ENCODE results near the gene AKAP17A. TPM values are rescaled to one million over a fixed set of nuclear protein-coding genes. Genes with fewer than 3 reads are reported as not detected.

Gene AKAP17A
- total and polyA plus RNA-seq, 2 donors (not counting 1 experiment from before 2014, with no cell fraction given) = 9.3 to 17.8 TPM

- Histone ChIP-seq H3K79me2 (ENCODE audit: control insufficient read depth, insufficient read depth, low read length) (peaks cover 28% of the 10 kb centered on the region), H3K4me2 (ENCODE audit: extremely low read depth, insufficient read depth, low read length) (no peak overlapping the region), H3K36me3 (ENCODE audit: control insufficient read depth, insufficient read depth, low read length) (peaks cover 7% of the 10 kb centered on the region), H2AFZ (ENCODE audit: low read length) (no peak overlapping the region), H3K27ac (ENCODE audit: insufficient read depth, low read length) (no peak overlapping the region), H3K4me3 (replicated peaks in 1 of 4; ENCODE audit: control extremely low read depth in 1 of 4, insufficient read depth in 1 of 4, low read depth in 3 of 4, low read length in 4 of 4) (no peak overlapping the region), H3K4me1 (ENCODE audit: control insufficient read depth, extremely low read depth, insufficient read depth, low read length) (no peaks in the 10 kb centered on the region), H3K27me3 (ENCODE audit: control insufficient read depth, insufficient read depth, low read length) (no peaks in the 10 kb centered on the region), H3K9ac (ENCODE audit: insufficient read depth, low read length) (no peak overlapping the region), H4K20me1 (ENCODE audit: control insufficient read depth, extremely low read depth, insufficient read depth, low read length) (no peaks in the 10 kb centered on the region), H3K9me3 (ENCODE audit: control insufficient read depth, insufficient read depth, low read depth, low read length) (no peaks in the 10 kb centered on the region)
- DNase-seq (ENCODE audit: low read depth in 2 of 2) = no peak
- no peak for TF ChIP-seq CTCF (conservative IDR thresholded peaks at IDR 0.05 in 1 of 2, IDR thresholded peaks at IDR 0.05 in 1 of 2; ENCODE audit: low read depth in 1 of 2, low read length in 2 of 2)
- TF ChIP-seq EZH2 (IDR thresholded peaks at IDR 0.05; ENCODE audit: low read length, missing control alignments) = no peak
These were observed 1.9 kb upstream of the AKAP17A start for GRCh38 chrX:1589356-1590130.

- no peak overlapping the region for H2AFZ ChIP-seq (ENCODE audit: low read length)
- H3K27ac ChIP-seq (ENCODE audit: insufficient read depth, low read length) = peak overlapping the region; percentile 80
- H3K4me2 ChIP-seq (ENCODE audit: extremely low read depth, insufficient read depth, low read length) = peak overlapping the region; percentile 94
- TF ChIP-seq CTCF (conservative IDR thresholded peaks at IDR 0.05 in 1 of 2, IDR thresholded peaks at IDR 0.05 in 1 of 2; ENCODE audit: low read depth in 1 of 2, low read length in 2 of 2) = no peak
- TF ChIP-seq EZH2 (IDR thresholded peaks at IDR 0.05; ENCODE audit: low read length, missing control alignments) = no peak
- DNase-seq (ENCODE audit: low read depth in 2 of 2) = peak in 1 of 2 donors; percentile 13
- H3K79me2 ChIP-seq (ENCODE audit: control insufficient read depth, insufficient read depth, low read length) = peaks cover 41% of the 10 kb centered on the region
- peak overlapping the region; percentile 75 to 85 (median 79) for H3K4me3 ChIP-seq (replicated peaks in 1 of 4; ENCODE audit: control extremely low read depth in 1 of 4, insufficient read depth in 1 of 4, low read depth in 3 of 4, low read length in 4 of 4)
- H3K4me1 ChIP-seq (ENCODE audit: control insufficient read depth, extremely low read depth, insufficient read depth, low read length) = no peaks in the 10 kb centered on the region
- H3K36me3 ChIP-seq (ENCODE audit: control insufficient read depth, insufficient read depth, low read length) = peaks cover 18% of the 10 kb centered on the region
- no peaks in the 10 kb centered on the region for H4K20me1 ChIP-seq (ENCODE audit: control insufficient read depth, extremely low read depth, insufficient read depth, low read length)
- H3K9ac ChIP-seq (ENCODE audit: insufficient read depth, low read length) = peak overlapping the region; percentile 83
- H3K27me3 ChIP-seq (ENCODE audit: control insufficient read depth, insufficient read depth, low read length) = no peaks in the 10 kb centered on the region
- H3K9me3 ChIP-seq (ENCODE audit: control insufficient read depth, insufficient read depth, low read depth, low read length) = no peaks in the 10 kb centered on the region
These were observed 562 bp downstream of the AKAP17A start for GRCh38 chrX:1591863-1592469.

GRCh38 chrX:1592470-1593142, 1.2 kb downstream of the AKAP17A start:
- H4K20me1 ChIP-seq (ENCODE audit: control insufficient read depth, extremely low read depth, insufficient read depth, low read length) = no peaks in the 10 kb centered on the region
- peak; percentile 12 to 22 for DNase-seq (ENCODE audit: low read depth in 2 of 2)

More at GRCh38 chrX:1592470-1593142, 1.2 kb downstream of the AKAP17A start:
- Histone ChIP-seq H3K9ac (ENCODE audit: insufficient read depth, low read length) (peak overlapping the region; percentile 83), H3K4me1 (ENCODE audit: control insufficient read depth, extremely low read depth, insufficient read depth, low read length) (no peaks in the 10 kb centered on the region), H3K9me3 (ENCODE audit: control insufficient read depth, insufficient read depth, low read depth, low read length) (no peaks in the 10 kb centered on the region), H3K4me2 (ENCODE audit: extremely low read depth, insufficient read depth, low read length) (peak overlapping the region; percentile 94), H3K4me3 (replicated peaks in 1 of 4; ENCODE audit: control extremely low read depth in 1 of 4, insufficient read depth in 1 of 4, low read depth in 3 of 4, low read length in 4 of 4) (peak overlapping the region; percentile 75 to 85 (median 79)), H3K36me3 (ENCODE audit: control insufficient read depth, insufficient read depth, low read length) (peaks cover 23% of the 10 kb centered on the region), H3K27ac (ENCODE audit: insufficient read depth, low read length) (peak overlapping the region; percentile 80), H2AFZ (ENCODE audit: low read length) (no peak overlapping the region), H3K27me3 (ENCODE audit: control insufficient read depth, insufficient read depth, low read length) (no peaks in the 10 kb centered on the region), H3K79me2 (ENCODE audit: control insufficient read depth, insufficient read depth, low read length) (peaks cover 46% of the 10 kb centered on the region)
- TF ChIP-seq EZH2 (IDR thresholded peaks at IDR 0.05; ENCODE audit: low read length, missing control alignments) = no peak
- no peak for TF ChIP-seq CTCF (conservative IDR thresholded peaks at IDR 0.05 in 1 of 2, IDR thresholded peaks at IDR 0.05 in 1 of 2; ENCODE audit: low read depth in 1 of 2, low read length in 2 of 2)

Measured in fibroblast of lung (primary cell).